HepG2 (cell line): ENCODE measurements around the gene NGLY1. TPM values are rescaled to one million over a fixed set of nuclear protein-coding genes. Genes with fewer than 3 reads are reported as not detected.

Experiments used
- ATF1 ChIP-seq: IDR thresholded peaks from 2 replicates; pipeline ENCODE4 v1.6.1; 2016; ENCODE audit warnings: mild to moderate bottlenecking, control low read depth
- ATF2 ChIP-seq: sonication (generic); formaldehyde crosslinking; IDR thresholded peaks from 2 replicates; pipeline ENCODE4 v1.4.0; 2020; ENCODE audit warnings: missing genetic modification reagents
- ELK4 ChIP-seq: sonication (generic); formaldehyde crosslinking; IDR thresholded peaks from 2 replicates; pipeline ENCODE4 v1.9.0; 2021; ENCODE audit warnings: missing genetic modification reagents, borderline replicate concordance
- FLYWCH1 ChIP-seq: sonication (generic); formaldehyde crosslinking; IDR thresholded peaks from 2 replicates; pipeline ENCODE4 v1.8.1; 2023; ENCODE audit warnings: mild to moderate bottlenecking, missing genetic modification reagents
- FOXA1 ChIP-seq, 2 experiments: fragments of 450-650 bp in 1 of 2; sonication (generic) in 1 of 2; formaldehyde crosslinking in 1 of 2; IDR thresholded peaks; 2 replicates each; pipeline versions ENCODE4 v1.4.0 to v1.6.1; 2016 to 2020; ENCODE audit warnings: missing genetic modification reagents in 1 of 2
- HMG20B ChIP-seq: conservative IDR thresholded peaks from 2 replicates; pipeline ENCODE4 v1.6.1; 2016; ENCODE audit warnings: missing genetic modification reagents, missing compliant biosample characterization
- IKZF1 ChIP-seq: fragments of 450-650 bp; IDR thresholded peaks from 2 replicates; pipeline ENCODE4 v1.7.1; 2016
- KDM5B ChIP-seq: sonication (generic); formaldehyde crosslinking; IDR thresholded peaks from 2 replicates; pipeline ENCODE4 v1.4.0; 2020; ENCODE audit warnings: missing genetic modification reagents, mild to moderate bottlenecking, borderline replicate concordance
- PAF1 ChIP-seq: IDR thresholded peaks from 2 replicates; pipeline ENCODE4 v1.6.1; 2016; ENCODE audit warnings: missing genetic modification reagents, missing compliant biosample characterization
- POLR2A ChIP-seq, 2 experiments: IDR thresholded peaks; 2 replicates each; pipeline ENCODE4 v1.6.1; 2011; ENCODE audit warnings: low read depth in 2 of 2, low read length in 2 of 2, mild to moderate bottlenecking in 1 of 2, moderate library complexity in 1 of 2; ENCODE audit not compliant: insufficient read depth in 1 of 2
- POLR2G ChIP-seq: fragments of 200-400 bp; formaldehyde crosslinking; IDR thresholded peaks from 2 replicates; pipeline ENCODE4 v1.6.1; 2018; ENCODE audit warnings: mild to moderate bottlenecking, low read depth, low read length, moderate library complexity
- RORA ChIP-seq: sonication (generic); formaldehyde crosslinking; IDR thresholded peaks from 2 replicates; pipeline ENCODE4 v1.5.0; 2020; ENCODE audit warnings: mild to moderate bottlenecking, missing genetic modification reagents, moderate library complexity
- SMYD3 ChIP-seq: sonication (generic); formaldehyde crosslinking; IDR thresholded peaks from 2 replicates; pipeline ENCODE4 v1.8.1; 2023; ENCODE audit warnings: mild to moderate bottlenecking, missing genetic modification reagents
- STAG1 ChIP-seq: sonication (generic); formaldehyde crosslinking; IDR thresholded peaks from 2 replicates; pipeline ENCODE4 v1.4.0; 2020; ENCODE audit warnings: missing genetic modification reagents
- TAF15 ChIP-seq: fragments of 200-400 bp; formaldehyde crosslinking; IDR thresholded peaks from one replicate; pipeline ENCODE4 v1.6.1; 2018; ENCODE audit warnings: mild to moderate bottlenecking, low read depth, low read length; ENCODE audit not compliant: poor library complexity, severe bottlenecking
- U2AF2 ChIP-seq: fragments of 200-400 bp; formaldehyde crosslinking; IDR thresholded peaks from 2 replicates; pipeline ENCODE4 v1.6.1; 2017; ENCODE audit warnings: low read depth, mild to moderate bottlenecking, low read length
- ZKSCAN8 ChIP-seq: IDR thresholded peaks from 2 replicates; pipeline ENCODE4 v1.6.1; 2016; ENCODE audit warnings: borderline replicate concordance, missing genetic modification reagents, missing compliant biosample characterization
- ZNF12 ChIP-seq: sonication (generic); formaldehyde crosslinking; IDR thresholded peaks from 2 replicates; pipeline ENCODE4 v1.5.0; 2020; ENCODE audit warnings: missing genetic modification reagents
- ZNF124 ChIP-seq: sonication (generic); formaldehyde crosslinking; IDR thresholded peaks from 2 replicates; pipeline ENCODE4 v1.4.0; 2020; ENCODE audit warnings: missing genetic modification reagents
- ZNF180 ChIP-seq: sonication (generic); formaldehyde crosslinking; IDR thresholded peaks from 2 replicates; pipeline ENCODE4 v1.4.0; 2020; ENCODE audit warnings: low read depth, missing genetic modification reagents, borderline replicate concordance
- ZNF33B ChIP-seq: sonication (generic); formaldehyde crosslinking; IDR thresholded peaks from 2 replicates; pipeline ENCODE4 v1.5.1; 2020; ENCODE audit warnings: mild to moderate bottlenecking, missing genetic modification reagents
- ZNF414 ChIP-seq: sonication (generic); formaldehyde crosslinking; IDR thresholded peaks from 2 replicates; pipeline ENCODE4 v1.5.0; 2020; ENCODE audit warnings: missing genetic modification reagents
- ZNF44 ChIP-seq: sonication (generic); formaldehyde crosslinking; IDR thresholded peaks from 2 replicates; pipeline ENCODE4 v1.5.1; 2020; ENCODE audit warnings: mild to moderate bottlenecking, missing genetic modification reagents
- ZNF484 ChIP-seq: sonication (generic); formaldehyde crosslinking; IDR thresholded peaks from 2 replicates; pipeline ENCODE4 v1.5.1; 2020; ENCODE audit warnings: mild to moderate bottlenecking, low read depth, missing genetic modification reagents, borderline replicate concordance
- ZNF501 ChIP-seq: sonication (generic); formaldehyde crosslinking; IDR thresholded peaks from 2 replicates; pipeline ENCODE4 v1.5.1; 2020; ENCODE audit warnings: mild to moderate bottlenecking, moderate library complexity, missing genetic modification reagents
- ZNF556 ChIP-seq: sonication (generic); formaldehyde crosslinking; IDR thresholded peaks from 2 replicates; pipeline ENCODE4 v1.4.0; 2020; ENCODE audit warnings: mild to moderate bottlenecking, missing genetic modification reagents, borderline replicate concordance
- ZNF614 ChIP-seq: IDR thresholded peaks from 2 replicates; pipeline ENCODE4 v1.6.1; 2018; ENCODE audit warnings: missing biosample characterization, missing genetic modification reagents, inconsistent platforms, borderline replicate concordance
- ZNF713 ChIP-seq: sonication (generic); formaldehyde crosslinking; IDR thresholded peaks from 2 replicates; pipeline ENCODE4 v1.4.0; 2020; ENCODE audit warnings: mild to moderate bottlenecking, missing genetic modification reagents
- ZNF768 ChIP-seq: sonication (generic); formaldehyde crosslinking; IDR thresholded peaks from 2 replicates; pipeline ENCODE4 v1.4.0; 2020; ENCODE audit warnings: missing genetic modification reagents
- ZNF776 ChIP-seq: sonication (generic); formaldehyde crosslinking; IDR thresholded peaks from 2 replicates; pipeline ENCODE4 v1.4.0; 2020; ENCODE audit warnings: mild to moderate bottlenecking, missing genetic modification reagents
- ZSCAN22 ChIP-seq: sonication (generic); formaldehyde crosslinking; IDR thresholded peaks from 2 replicates; pipeline ENCODE4 v1.4.0; 2020; ENCODE audit warnings: mild to moderate bottlenecking, missing genetic modification reagents
- polyA plus RNA-seq, 8 experiments: library from polyadenylated mRNA; depleted of rRNA in 3 of 8; stranded (reverse) in 7 of 8; unstranded in 1 of 8; fragments of >200 nt; fragmentation: Illumina TruSeq in 4 of 8; extraction: Trizol in 4 of 8; gene quantifications; 2 replicates each; pipeline versions ENCODE4 v1.2.1 to v1.2.3, GENCODE V29; 2011 to 2016; ENCODE audit warnings: low read depth in 4 of 8, missing spikeins in 1 of 8, mixed read lengths in 1 of 8; ENCODE audit not compliant: insufficient read depth in 1 of 8
- total RNA-seq, 5 experiments: library from RNA; depleted of rRNA; stranded (reverse); fragments of >200 nt; fragmentation: Illumina TruSeq; extraction: Trizol; gene quantifications; 2 replicates each; pipeline ENCODE4 v1.2.3, GENCODE V29; 2016; ENCODE audit warnings: low read depth in 1 of 5

The NGLY1 gene
- total and polyA plus RNA-seq, 2 of the 13 experiments (the other 11 are each of a cell fraction or from before 2014, with no cell fraction given): 28.2 to 44.5 TPM

- no peak for TF ChIP-seq TAF15
- 0 out of 2 replicates have a peak, but pooled peaks have one; percentile 39 for TF ChIP-seq ZNF12
- peak; percentile 49 for TF ChIP-seq ZNF501 (CRISPR knock-in tag)
- TF ChIP-seq RORA (CRISPR knock-in tag): no peak
- TF ChIP-seq ZNF713 (CRISPR knock-in tag): no peak
- TF ChIP-seq ZNF180 (CRISPR knock-in tag): no peak
- TF ChIP-seq ZKSCAN8 (CRISPR knock-in tag): no peak
- TF ChIP-seq ZNF44 (CRISPR knock-in tag): no peak
- no peak for TF ChIP-seq ZNF414 (CRISPR knock-in tag)
- no peak for TF ChIP-seq STAG1 (CRISPR knock-in tag)
- TF ChIP-seq ZNF484 (CRISPR knock-in tag): no peak
- TF ChIP-seq ZNF776 (CRISPR knock-in tag): peak; percentile 56; the same call in 1 of the 2 replicates
- no peak for TF ChIP-seq HMG20B
- TF ChIP-seq POLR2A (IDR thresholded peaks at IDR 0.05; ENCODE audit: insufficient read depth in 1 of 2, low read depth in 2 of 2, low read length in 2 of 2): peak; percentile 75 to 93
- no peak for TF ChIP-seq U2AF2
- TF ChIP-seq PAF1 (CRISPR knock-in tag): no peak
- no peak for TF ChIP-seq ZSCAN22 (CRISPR knock-in tag)
- peak; percentile 45; the same call in 1 of the 2 replicates for TF ChIP-seq ZNF614 (CRISPR knock-in tag)
- TF ChIP-seq SMYD3 (CRISPR knock-in tag): no peak
- no peak for TF ChIP-seq FLYWCH1 (CRISPR knock-in tag)
- TF ChIP-seq ZNF124 (CRISPR knock-in tag): no peak
- TF ChIP-seq KDM5B (CRISPR knock-in tag): peak; percentile 80; the same call in 1 of the 2 replicates
- no peak for TF ChIP-seq ATF1 (CRISPR knock-in tag)
- TF ChIP-seq ELK4: no peak
- TF ChIP-seq POLR2G: peak; percentile 93
- TF ChIP-seq IKZF1: no peak
- TF ChIP-seq ATF2: no peak; the same call in 1 of the 2 replicates
- TF ChIP-seq ZNF556 (CRISPR knock-in tag): no peak; the same call in 1 of the 2 replicates
- no peak for TF ChIP-seq FOXA1 (IDR thresholded peaks at IDR 0.05)
- TF ChIP-seq FOXA1 (CRISPR knock-in tag; IDR thresholded peaks at IDR 0.05): no peak
- TF ChIP-seq ZNF33B: no peak; the same call in 1 of the 2 replicates
- 0 out of 2 replicates have a peak, but pooled peaks have one; percentile 28 for TF ChIP-seq ZNF768 (CRISPR knock-in tag)
Observed at GRCh38 chr3:25782938-25783660, at the start of gene NGLY1 (continued).
